ENCODE results near the gene UBQLN2. TPM values are rescaled to one million over a fixed set of nuclear protein-coding genes. Genes with fewer than 3 reads are reported as not detected.

Gene UBQLN2
- total and polyA plus RNA-seq, 10 of the 15 experiments (the other 5 are each of a cell fraction or from before 2014, with no cell fraction given) = 2.4 to 41.3 (median 17.0) TPM

DNA sequence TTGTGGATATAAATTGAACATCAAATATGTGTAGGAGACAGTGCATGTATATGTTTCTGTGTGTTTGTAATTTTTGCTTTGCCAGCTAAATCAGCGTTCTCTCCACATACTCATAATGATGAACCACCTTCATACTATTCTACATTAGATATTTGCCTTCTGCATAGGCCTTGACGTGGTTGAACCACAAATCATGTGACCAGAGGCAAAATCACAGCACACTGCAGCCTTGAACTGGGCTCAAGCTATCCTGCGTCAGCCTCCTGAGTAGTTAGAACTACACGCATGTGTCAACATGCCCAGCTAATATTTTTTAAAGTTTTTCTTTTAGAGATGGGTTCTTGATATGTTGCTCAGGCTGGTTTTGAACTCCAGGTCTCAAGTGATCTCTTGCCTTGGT lies 9.5 kb downstream of the UBQLN2 start (continued):
- TF ChIP-seq, protein P1, sequence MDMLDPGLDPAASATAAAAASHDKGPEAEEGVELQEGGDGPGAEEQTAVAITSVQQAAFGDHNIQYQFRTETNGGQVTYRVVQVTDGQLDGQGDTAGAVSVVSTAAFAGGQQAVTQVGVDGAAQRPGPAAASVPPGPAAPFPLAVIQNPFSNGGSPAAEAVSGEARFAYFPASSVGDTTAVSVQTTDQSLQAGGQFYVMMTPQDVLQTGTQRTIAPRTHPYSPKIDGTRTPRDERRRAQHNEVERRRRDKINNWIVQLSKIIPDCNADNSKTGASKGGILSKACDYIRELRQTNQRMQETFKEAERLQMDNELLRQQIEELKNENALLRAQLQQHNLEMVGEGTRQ (IDR thresholded peaks at IDR 0.05; ENCODE audit: borderline replicate concordance, low read depth, low read length) = no peak
- TF ChIP-seq CHD2 (IDR thresholded peaks at IDR 0.05; ENCODE audit: borderline replicate concordance, low read depth, low read length) (no peak), GABPA (IDR thresholded peaks at IDR 0.05; ENCODE audit: low read depth) (no peak), YY1 (IDR thresholded peaks at IDR 0.05; ENCODE audit: low read depth, low read length) (no peak), KLF5 (IDR thresholded peaks at IDR 0.05; ENCODE audit: partially characterized antibody) (no peak)
- TF ChIP-seq, protein P2, sequence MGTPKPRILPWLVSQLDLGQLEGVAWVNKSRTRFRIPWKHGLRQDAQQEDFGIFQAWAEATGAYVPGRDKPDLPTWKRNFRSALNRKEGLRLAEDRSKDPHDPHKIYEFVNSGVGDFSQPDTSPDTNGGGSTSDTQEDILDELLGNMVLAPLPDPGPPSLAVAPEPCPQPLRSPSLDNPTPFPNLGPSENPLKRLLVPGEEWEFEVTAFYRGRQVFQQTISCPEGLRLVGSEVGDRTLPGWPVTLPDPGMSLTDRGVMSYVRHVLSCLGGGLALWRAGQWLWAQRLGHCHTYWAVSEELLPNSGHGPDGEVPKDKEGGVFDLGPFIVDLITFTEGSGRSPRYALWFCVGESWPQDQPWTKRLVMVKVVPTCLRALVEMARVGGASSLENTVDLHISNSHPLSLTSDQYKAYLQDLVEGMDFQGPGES (IDR thresholded peaks at IDR 0.05) = no peak

DNA sequence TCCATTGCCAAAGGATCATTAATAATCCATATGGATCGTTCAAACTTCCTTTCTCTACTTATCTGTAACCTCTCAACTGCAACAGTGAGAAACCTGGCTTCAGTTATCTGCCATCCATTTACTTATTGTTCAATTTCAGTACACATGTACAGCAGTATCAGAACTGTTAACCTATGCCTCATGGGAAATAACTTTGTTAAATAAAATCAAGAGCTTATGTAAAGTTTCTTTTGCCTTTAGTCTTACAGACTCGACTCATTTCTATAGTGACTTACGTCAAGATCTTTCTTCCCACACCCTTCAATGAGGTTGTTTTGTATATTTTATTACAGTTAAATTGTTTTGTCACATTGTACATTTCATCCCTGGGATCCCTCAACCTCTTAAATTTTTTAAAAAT lies 11.4 kb downstream of the UBQLN2 start:
- no peak for DNase-seq (ENCODE audit: low read depth, low spot score)
- intact Hi-C loops (cut with micrococcal nuclease; ENCODE audit: unreplicated experiment) (no loop called here), in situ Hi-C loops (cut with MboI) (loop anchor here (25.0 kb wide), 5 partner anchors 162 to 1413 kb away; partner anchors contain the start of genes NBDY, SPIN2A, SPIN3 and ZXDA)
- no TSS peak for BruUV-seq (replicated peaks)
- H4K20me1 ChIP-seq (ENCODE audit: control insufficient read depth, insufficient read depth) = no peaks in the 10 kb centered on the region
- H3K4me1 ChIP-seq (ENCODE audit: control insufficient read depth, insufficient read depth, low read length) = no peaks in the 10 kb centered on the region
- peaks cover 3% of the 10 kb centered on the region for H3K79me2 ChIP-seq (ENCODE audit: control insufficient read depth, insufficient read depth, low read length)
- SMC1A ChIA-PET (ENCODE audit: uncharacterized antibody, unreplicated experiment) = interaction anchor here (0.6 kb wide), 2 partner anchors 502 to 921 kb away, joined by 3 read pairs; no protein-coding TSS in a partner anchor
- WGBS (ENCODE audit: insufficient coverage, insufficient replicate concordance, low lambda C conversion rate, missing lambda C conversion rate) = 20% methylated on average over 3 of the region's 3 CpGs
- H3K27ac ChIP-seq (ENCODE audit: control insufficient read depth, insufficient read depth) = no peak overlapping the region
- ATAC-seq = no peak
- FAIRE-seq = no peak
- no peak overlapping the region for H3K4me2 ChIP-seq (ENCODE audit: control insufficient read depth, insufficient read depth)
- peaks cover 0 to 2% of the 10 kb centered on the region in 2 experiments; a peak in 1 of 4 replicates for H3K36me3 ChIP-seq (ENCODE audit: control insufficient read depth in 2 of 2, insufficient read depth in 2 of 2, low read length in 1 of 2)
- RAD21 ChIA-PET (ENCODE audit: unreplicated experiment) = no interaction called here
- no peaks in the 10 kb centered on the region for H3K27me3 ChIP-seq (replicated peaks in 1 of 2; ENCODE audit: control insufficient read depth in 2 of 2, insufficient read depth in 2 of 2, low read length in 1 of 2)
- H2AFZ ChIP-seq (ENCODE audit: control insufficient read depth, low read depth, low read length) = no peak overlapping the region
- no peaks in the 10 kb centered on the region for H3K9me3 ChIP-seq (replicated peaks; ENCODE audit: control insufficient read depth, insufficient read depth, low read length)
- POLR2A ChIA-PET = no interaction called here
- no peak overlapping the region for H3K4me3 ChIP-seq
- no peak overlapping the region for H3K9ac ChIP-seq (ENCODE audit: control insufficient read depth, insufficient read depth, low read length)
- TF ChIP-seq CHD1 (IDR thresholded peaks at IDR 0.05; ENCODE audit: low read depth, low read length) = no peak
- TF ChIP-seq, protein P3, sequence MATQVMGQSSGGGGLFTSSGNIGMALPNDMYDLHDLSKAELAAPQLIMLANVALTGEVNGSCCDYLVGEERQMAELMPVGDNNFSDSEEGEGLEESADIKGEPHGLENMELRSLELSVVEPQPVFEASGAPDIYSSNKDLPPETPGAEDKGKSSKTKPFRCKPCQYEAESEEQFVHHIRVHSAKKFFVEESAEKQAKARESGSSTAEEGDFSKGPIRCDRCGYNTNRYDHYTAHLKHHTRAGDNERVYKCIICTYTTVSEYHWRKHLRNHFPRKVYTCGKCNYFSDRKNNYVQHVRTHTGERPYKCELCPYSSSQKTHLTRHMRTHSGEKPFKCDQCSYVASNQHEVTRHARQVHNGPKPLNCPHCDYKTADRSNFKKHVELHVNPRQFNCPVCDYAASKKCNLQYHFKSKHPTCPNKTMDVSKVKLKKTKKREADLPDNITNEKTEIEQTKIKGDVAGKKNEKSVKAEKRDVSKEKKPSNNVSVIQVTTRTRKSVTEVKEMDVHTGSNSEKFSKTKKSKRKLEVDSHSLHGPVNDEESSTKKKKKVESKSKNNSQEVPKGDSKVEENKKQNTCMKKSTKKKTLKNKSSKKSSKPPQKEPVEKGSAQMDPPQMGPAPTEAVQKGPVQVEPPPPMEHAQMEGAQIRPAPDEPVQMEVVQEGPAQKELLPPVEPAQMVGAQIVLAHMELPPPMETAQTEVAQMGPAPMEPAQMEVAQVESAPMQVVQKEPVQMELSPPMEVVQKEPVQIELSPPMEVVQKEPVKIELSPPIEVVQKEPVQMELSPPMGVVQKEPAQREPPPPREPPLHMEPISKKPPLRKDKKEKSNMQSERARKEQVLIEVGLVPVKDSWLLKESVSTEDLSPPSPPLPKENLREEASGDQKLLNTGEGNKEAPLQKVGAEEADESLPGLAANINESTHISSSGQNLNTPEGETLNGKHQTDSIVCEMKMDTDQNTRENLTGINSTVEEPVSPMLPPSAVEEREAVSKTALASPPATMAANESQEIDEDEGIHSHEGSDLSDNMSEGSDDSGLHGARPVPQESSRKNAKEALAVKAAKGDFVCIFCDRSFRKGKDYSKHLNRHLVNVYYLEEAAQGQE (IDR thresholded peaks at IDR 0.05; ENCODE audit: low read depth, low read length) = no peak
- no peak for TF ChIP-seq CBX5 (IDR thresholded peaks at IDR 0.05; ENCODE audit: low read depth)
- TF ChIP-seq, protein P4, sequence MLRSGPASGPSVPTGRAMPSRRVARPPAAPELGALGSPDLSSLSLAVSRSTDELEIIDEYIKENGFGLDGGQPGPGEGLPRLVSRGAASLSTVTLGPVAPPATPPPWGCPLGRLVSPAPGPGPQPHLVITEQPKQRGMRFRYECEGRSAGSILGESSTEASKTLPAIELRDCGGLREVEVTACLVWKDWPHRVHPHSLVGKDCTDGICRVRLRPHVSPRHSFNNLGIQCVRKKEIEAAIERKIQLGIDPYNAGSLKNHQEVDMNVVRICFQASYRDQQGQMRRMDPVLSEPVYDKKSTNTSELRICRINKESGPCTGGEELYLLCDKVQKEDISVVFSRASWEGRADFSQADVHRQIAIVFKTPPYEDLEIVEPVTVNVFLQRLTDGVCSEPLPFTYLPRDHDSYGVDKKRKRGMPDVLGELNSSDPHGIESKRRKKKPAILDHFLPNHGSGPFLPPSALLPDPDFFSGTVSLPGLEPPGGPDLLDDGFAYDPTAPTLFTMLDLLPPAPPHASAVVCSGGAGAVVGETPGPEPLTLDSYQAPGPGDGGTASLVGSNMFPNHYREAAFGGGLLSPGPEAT (IDR thresholded peaks at IDR 0.05; ENCODE audit: low read depth) = no peak
- no peak for TF ChIP-seq PAX8 (IDR thresholded peaks at IDR 0.05)
- no peak for TF ChIP-seq PML (IDR thresholded peaks at IDR 0.05; ENCODE audit: low read length)
- TF ChIP-seq, protein P5, sequence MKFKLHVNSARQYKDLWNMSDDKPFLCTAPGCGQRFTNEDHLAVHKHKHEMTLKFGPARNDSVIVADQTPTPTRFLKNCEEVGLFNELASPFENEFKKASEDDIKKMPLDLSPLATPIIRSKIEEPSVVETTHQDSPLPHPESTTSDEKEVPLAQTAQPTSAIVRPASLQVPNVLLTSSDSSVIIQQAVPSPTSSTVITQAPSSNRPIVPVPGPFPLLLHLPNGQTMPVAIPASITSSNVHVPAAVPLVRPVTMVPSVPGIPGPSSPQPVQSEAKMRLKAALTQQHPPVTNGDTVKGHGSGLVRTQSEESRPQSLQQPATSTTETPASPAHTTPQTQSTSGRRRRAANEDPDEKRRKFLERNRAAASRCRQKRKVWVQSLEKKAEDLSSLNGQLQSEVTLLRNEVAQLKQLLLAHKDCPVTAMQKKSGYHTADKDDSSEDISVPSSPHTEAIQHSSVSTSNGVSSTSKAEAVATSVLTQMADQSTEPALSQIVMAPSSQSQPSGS (IDR thresholded peaks at IDR 0.05; ENCODE audit: low read length) = no peak
- TF ChIP-seq YY1 (IDR thresholded peaks at IDR 0.05; ENCODE audit: low read depth, low read length) = no peak
- TF ChIP-seq SIX5 (IDR thresholded peaks at IDR 0.05; ENCODE audit: low read depth, low read length, severe bottlenecking) = no peak
- CTCF ChIA-PET = no interaction called here
